Esophagus muscularis mucosa (tissue), 3 donors: Measurements from ENCODE around the gene PRKAG2.

ENCODE experiments used
- POLR2AphosphoS5 ChIP-seq, 2 donors: sonication (generic); formaldehyde crosslinking; IDR thresholded peaks; one replicate each; pipeline ENCODE4 v1.6.1; 2017; ENCODE audit warnings: antibody characterized with exemption in 2 of 2
- TF ChIP-seq, protein P1 (sequence below), 3 experiments: fragments of 200-600 bp in 2 of 3; fragments of 450-650 bp in 1 of 3; sonication (generic) in 2 of 3; IDR thresholded peaks; one replicate each; pipeline ENCODE4 v1.5.1; 2017 to 2019; ENCODE audit warnings: antibody characterized with exemption in 3 of 3, mild to moderate bottlenecking in 2 of 3, moderate library complexity in 1 of 3

DNA sequence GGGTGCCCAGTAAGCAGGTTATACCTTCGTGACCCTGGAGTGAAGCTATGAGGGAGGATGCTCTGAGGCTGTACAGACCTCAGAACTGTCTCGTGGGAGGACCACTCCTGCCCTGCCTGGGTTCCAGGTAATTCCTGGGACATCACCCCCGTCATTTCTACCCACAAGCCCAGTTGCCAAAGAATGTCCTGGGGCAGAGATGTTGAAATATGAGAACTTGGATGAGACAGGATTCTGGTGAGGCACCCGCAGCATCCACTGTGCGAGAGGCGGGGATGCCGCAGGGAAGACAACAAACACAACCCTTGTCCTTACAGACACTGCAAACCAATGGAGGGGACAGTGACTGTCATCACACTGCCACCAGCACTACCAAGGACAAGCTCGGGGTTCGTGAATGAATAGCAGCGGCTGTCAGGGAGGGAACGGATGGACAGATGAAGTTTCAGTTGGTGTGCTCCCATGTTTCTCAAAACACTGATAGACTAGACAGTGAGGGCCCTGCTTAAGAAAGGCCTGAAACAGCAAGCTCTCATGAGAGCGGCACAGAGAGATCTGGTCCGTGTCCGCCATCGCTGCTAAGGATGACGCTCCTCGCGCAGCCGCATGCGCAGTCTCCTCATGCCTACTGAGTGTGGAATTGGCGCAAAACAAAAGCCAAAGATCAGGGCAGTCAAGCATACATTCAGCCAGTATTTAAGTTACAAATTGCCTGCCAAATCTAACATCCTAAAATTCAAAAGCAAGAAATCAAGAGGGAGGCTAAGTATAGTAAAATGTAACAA, 275.2 kb downstream of the PRKAG2 start:
- TF ChIP-seq, protein P1, sequence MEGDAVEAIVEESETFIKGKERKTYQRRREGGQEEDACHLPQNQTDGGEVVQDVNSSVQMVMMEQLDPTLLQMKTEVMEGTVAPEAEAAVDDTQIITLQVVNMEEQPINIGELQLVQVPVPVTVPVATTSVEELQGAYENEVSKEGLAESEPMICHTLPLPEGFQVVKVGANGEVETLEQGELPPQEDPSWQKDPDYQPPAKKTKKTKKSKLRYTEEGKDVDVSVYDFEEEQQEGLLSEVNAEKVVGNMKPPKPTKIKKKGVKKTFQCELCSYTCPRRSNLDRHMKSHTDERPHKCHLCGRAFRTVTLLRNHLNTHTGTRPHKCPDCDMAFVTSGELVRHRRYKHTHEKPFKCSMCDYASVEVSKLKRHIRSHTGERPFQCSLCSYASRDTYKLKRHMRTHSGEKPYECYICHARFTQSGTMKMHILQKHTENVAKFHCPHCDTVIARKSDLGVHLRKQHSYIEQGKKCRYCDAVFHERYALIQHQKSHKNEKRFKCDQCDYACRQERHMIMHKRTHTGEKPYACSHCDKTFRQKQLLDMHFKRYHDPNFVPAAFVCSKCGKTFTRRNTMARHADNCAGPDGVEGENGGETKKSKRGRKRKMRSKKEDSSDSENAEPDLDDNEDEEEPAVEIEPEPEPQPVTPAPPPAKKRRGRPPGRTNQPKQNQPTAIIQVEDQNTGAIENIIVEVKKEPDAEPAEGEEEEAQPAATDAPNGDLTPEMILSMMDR (IDR thresholded peaks at IDR 0.05): no peak
- peak in 1 of 2 donors; percentile 48 for TF ChIP-seq POLR2AphosphoS5 (IDR thresholded peaks at IDR 0.05)
